GM12865 (cell line): ENCODE results near the gene SLC36A2.
"Not testable (repeated sequence)": the region's sequence is repeated elsewhere in the genome, so short reads cannot be mapped to it uniquely, and the experiment has no call there.

Experiments
- DNase-seq: peaks from one replicate; pipeline ENCODE4 v3.0.0; 2010; ENCODE audit warnings: low read depth
- H3K4me3 ChIP-seq: 2 replicates; pipeline ENCODE4 v1.5.1; 2011; ENCODE audit warnings: mild to moderate bottlenecking, low read depth, low read length, control low read depth
- CTCF ChIP-seq: IDR thresholded peaks from 2 replicates; pipeline ENCODE4 v1.5.1; 2011; ENCODE audit warnings: low read length, control low read depth, low read depth, inconsistent platforms; ENCODE audit not compliant: insufficient read depth; ENCODE audit errors: missing control alignments

Gene SLC36A2

GRCh38 chr5:151374539-151374938 lies 27.2 kb upstream of the SLC36A2 start:
- no peak for DNase-seq
- no peak overlapping the region for H3K4me3 ChIP-seq
- TF ChIP-seq CTCF = no peak

- not testable (repeated sequence) for DNase-seq
Measured at GRCh38 chr5:151367038-151367437, 19.7 kb upstream of the SLC36A2 start.

GRCh38 chr5:151363673-151364072 lies 16.3 kb upstream of the SLC36A2 start:
- H3K4me3 ChIP-seq = no peak overlapping the region
- DNase-seq = no peak
- no peak for TF ChIP-seq CTCF

More at GRCh38 chr5:151367038-151367437, 19.7 kb upstream of the SLC36A2 start:
- not testable (repeated sequence) for H3K4me3 ChIP-seq

GRCh38 chr5:151362970-151363369 lies 15.6 kb upstream of the SLC36A2 start:
- no peak overlapping the region for H3K4me3 ChIP-seq
- TF ChIP-seq CTCF = no peak
- DNase-seq = no peak

GRCh38 chr5:151359391-151359790 lies 12.0 kb upstream of the SLC36A2 start:
- DNase-seq = no peak
- no peak for TF ChIP-seq CTCF
- H3K4me3 ChIP-seq = no peak overlapping the region

- no peak for TF ChIP-seq CTCF
- DNase-seq = no peak
- no peak overlapping the region for H3K4me3 ChIP-seq
Measured at GRCh38 chr5:151357792-151358191, 10.4 kb upstream of the SLC36A2 start.

GRCh38 chr5:151357097-151357496 lies 9.7 kb upstream of the SLC36A2 start:
- DNase-seq = no peak
- no peak for TF ChIP-seq CTCF
- no peak overlapping the region for H3K4me3 ChIP-seq
